MM.1S (cell line): Measurements from ENCODE around the gene MAGI2.

Experiments
- DNase-seq: peaks from one replicate; pipeline ENCODE4 v3.0.0-alpha.2; 2015
- H2AFZ ChIP-seq: fragments of 300-600 bp; sonication (generic); 2 replicates; pipeline ENCODE4 v1.6.0; 2016; ENCODE audit warnings: antibody characterized with exemption, low read length
- H3F3A ChIP-seq: fragments of 300-600 bp; sonication (generic); 2 replicates; pipeline ENCODE4 v1.6.1; 2016; ENCODE audit warnings: mild to moderate bottlenecking, antibody characterized with exemption, low read length, moderate library complexity, mixed read lengths; ENCODE audit not compliant: insufficient read depth
- H3K27ac ChIP-seq: fragments of 300-600 bp; sonication (generic); 2 replicates; pipeline ENCODE4 v1.5.1; 2016; ENCODE audit warnings: mild to moderate bottlenecking, low read length
- H3K27me3 ChIP-seq: fragments of 300-600 bp; sonication (generic); replicated peaks from 2 replicates; pipeline ENCODE4 v1.6.0; 2016; ENCODE audit warnings: low read length; ENCODE audit not compliant: insufficient read depth
- H3K36me3 ChIP-seq: fragments of 300-600 bp; sonication (generic); replicated peaks from 2 replicates; pipeline ENCODE4 v1.6.1; 2016; ENCODE audit warnings: mild to moderate bottlenecking, low read length, mixed read lengths; ENCODE audit not compliant: insufficient read depth
- H3K4me1 ChIP-seq: fragments of 300-600 bp; sonication (generic); 2 replicates; pipeline ENCODE4 v1.6.1; 2016; ENCODE audit warnings: low read length, mixed read lengths
- H3K4me2 ChIP-seq: fragments of 300-600 bp; sonication (generic); 2 replicates; pipeline ENCODE4 v1.6.0; 2016; ENCODE audit warnings: low read depth, low read length
- H3K4me3 ChIP-seq: fragments of 300-600 bp; sonication (generic); 2 replicates; pipeline ENCODE4 v1.5.1; 2016; ENCODE audit warnings: low read length, mixed read lengths
- H3K79me2 ChIP-seq: fragments of 300-600 bp; sonication (generic); 2 replicates; pipeline ENCODE4 v1.6.1; 2016; ENCODE audit warnings: mixed run types, low read length, mixed read lengths
- H3K9ac ChIP-seq: fragments of 300-600 bp; sonication (generic); 2 replicates; pipeline ENCODE4 v1.6.1; 2016; ENCODE audit warnings: low read length, mixed read lengths
- H3K9me2 ChIP-seq: fragments of 300-600 bp; sonication (generic); replicated peaks from 2 replicates; pipeline ENCODE4 v1.6.1; 2016; ENCODE audit warnings: mild to moderate bottlenecking, low read length, mixed read lengths; ENCODE audit not compliant: insufficient read depth
- H3K9me3 ChIP-seq: fragments of 300-600 bp; sonication (generic); replicated peaks from 2 replicates; pipeline ENCODE4 v1.6.1; 2016; ENCODE audit warnings: mild to moderate bottlenecking, low read length, mixed read lengths; ENCODE audit not compliant: insufficient read depth
- H4K20me1 ChIP-seq: fragments of 300-600 bp; sonication (generic); 2 replicates; pipeline ENCODE4 v1.6.1; 2016; ENCODE audit warnings: mild to moderate bottlenecking, low read length, moderate library complexity, mixed read lengths; ENCODE audit not compliant: insufficient read depth
- CTCF ChIP-seq: fragments of 300-600 bp; sonication (generic); IDR thresholded peaks from 2 replicates; pipeline ENCODE4 v1.5.1; 2016; ENCODE audit warnings: antibody characterized with exemption, low read length, mixed read lengths
- EZH2 ChIP-seq: fragments of 300-600 bp; sonication (generic); optimal IDR thresholded peaks from 2 replicates; pipeline ENCODE3; 2017; ENCODE audit warnings: low read depth, mild to moderate bottlenecking, antibody characterized with exemption, low read length, mixed read lengths
- EZH2phosphoT487 ChIP-seq: fragments of 300-600 bp; sonication (generic); IDR thresholded peaks from 2 replicates; pipeline ENCODE4 v1.6.1; 2018; ENCODE audit warnings: antibody characterized with exemption, low read length

Gene MAGI2

DNA sequence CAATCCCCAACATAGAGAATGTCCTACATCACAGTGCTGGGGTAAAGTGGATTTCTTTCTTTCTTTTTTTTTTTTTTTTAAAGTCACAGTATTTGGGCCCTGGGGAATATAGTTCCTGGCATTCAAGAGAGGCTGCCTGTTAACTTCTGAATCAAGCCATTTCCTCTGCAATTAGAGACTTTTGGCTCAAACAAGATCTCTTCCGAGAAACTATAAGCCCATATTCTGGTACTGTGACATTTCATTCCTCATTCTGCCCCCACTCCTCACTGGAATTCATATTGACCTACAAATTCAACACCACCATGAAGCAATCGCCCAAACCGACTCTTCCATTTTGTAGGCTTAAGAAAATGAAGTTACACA, 1467.5 kb downstream of the MAGI2 start:
- Histone ChIP-seq H3K79me2 (no peaks in the 10 kb centered on the region), H3K9me2 (no peaks in the 10 kb centered on the region), H4K20me1 (no peaks in the 10 kb centered on the region), H3F3A (no peaks in the 10 kb centered on the region), H3K4me3 (no peak overlapping the region), H3K27ac (no peak overlapping the region), H3K27me3 (no peaks in the 10 kb centered on the region), H3K36me3 (no peaks in the 10 kb centered on the region), H3K4me2 (no peak overlapping the region), H2AFZ (no peak overlapping the region), H3K4me1 (no peaks in the 10 kb centered on the region), H3K9ac (no peak overlapping the region), H3K9me3 (no peaks in the 10 kb centered on the region)
- no peak for DNase-seq
- no peak for TF ChIP-seq CTCF
- TF ChIP-seq EZH2phosphoT487 = no peak
- TF ChIP-seq EZH2 = no peak

GRCh38 chr7:77985232-77985973, 1468.1 kb downstream of the MAGI2 start:
- no peak overlapping the region for H2AFZ ChIP-seq
- TF ChIP-seq EZH2 (no peak), EZH2phosphoT487 (no peak), CTCF (no peak)
- no peak overlapping the region for H3K9ac ChIP-seq
- H3K27me3 ChIP-seq = no peaks in the 10 kb centered on the region
- no peaks in the 10 kb centered on the region for H3K9me3 ChIP-seq
- H3K9me2 ChIP-seq = no peaks in the 10 kb centered on the region
- H3K4me2 ChIP-seq = no peak overlapping the region
- H3K4me1 ChIP-seq = no peaks in the 10 kb centered on the region
- no peak for DNase-seq
- H3K79me2 ChIP-seq = no peaks in the 10 kb centered on the region
- no peak overlapping the region for H3K27ac ChIP-seq
- no peak overlapping the region for H3K4me3 ChIP-seq
- H3F3A ChIP-seq = no peaks in the 10 kb centered on the region
- no peaks in the 10 kb centered on the region for H3K36me3 ChIP-seq
- H4K20me1 ChIP-seq = no peaks in the 10 kb centered on the region

- H3K9me2 ChIP-seq = no peaks in the 10 kb centered on the region
- H3K9ac ChIP-seq = no peak overlapping the region
- H3K9me3 ChIP-seq = no peaks in the 10 kb centered on the region
- no peaks in the 10 kb centered on the region for H3F3A ChIP-seq
- H3K4me1 ChIP-seq = no peaks in the 10 kb centered on the region
- no peak overlapping the region for H3K27ac ChIP-seq
- no peaks in the 10 kb centered on the region for H3K27me3 ChIP-seq
- no peaks in the 10 kb centered on the region for H4K20me1 ChIP-seq
- H3K4me2 ChIP-seq = no peak overlapping the region
- H3K79me2 ChIP-seq = no peaks in the 10 kb centered on the region
- H2AFZ ChIP-seq = no peak overlapping the region
- no peak for TF ChIP-seq EZH2phosphoT487
- no peak for TF ChIP-seq CTCF
- no peak for TF ChIP-seq EZH2
- H3K36me3 ChIP-seq = no peaks in the 10 kb centered on the region
- DNase-seq = no peak
- no peak overlapping the region for H3K4me3 ChIP-seq
Observed at GRCh38 chr7:77983973-77984372, 1469.5 kb downstream of the MAGI2 start.
